DND-41 (cell line): ENCODE data around the gene CDK5.

Experiments
- ATAC-seq: fragments of 200-7000 bp; cut with Tn5 transposase; 3 replicates; pipeline ENCODE4 v1.9.1; 2021; ENCODE audit warnings: low read depth; ENCODE audit not compliant: insufficient read depth
- DNase-seq: peaks from one replicate; pipeline ENCODE4 v3.0.0-alpha.2; 2020
- H2AFZ ChIP-seq: 2 replicates; pipeline ENCODE4 v1.6.0; 2012; ENCODE audit warnings: low read depth, low read length
- H3K27ac ChIP-seq: 2 replicates; pipeline ENCODE4 v1.5.1; 2012; ENCODE audit warnings: low read length, inconsistent platforms
- H3K27me3 ChIP-seq: fragments of 200-600 bp; sonication (generic); 2 replicates; pipeline ENCODE4 v1.6.0; 2012; ENCODE audit warnings: low read length, mild to moderate bottlenecking, inconsistent platforms; ENCODE audit not compliant: insufficient read depth, poor library complexity
- H3K36me3 ChIP-seq: 2 replicates; pipeline ENCODE4 v1.5.1; 2012; ENCODE audit warnings: low read length, inconsistent platforms; ENCODE audit not compliant: insufficient read depth
- H3K4me1 ChIP-seq: 2 replicates; pipeline ENCODE4 v1.5.1; 2012; ENCODE audit warnings: mild to moderate bottlenecking, low read length; ENCODE audit not compliant: insufficient read depth
- H3K4me2 ChIP-seq: 2 replicates; pipeline ENCODE4 v1.6.0; 2012; ENCODE audit warnings: mild to moderate bottlenecking, moderate library complexity, low read length, inconsistent platforms; ENCODE audit not compliant: insufficient read depth
- H3K4me3 ChIP-seq, 2 experiments: fragments of 200-600 bp in 1 of 2; shearing (Covaris generic) in 1 of 2; 2 replicates each; pipeline ENCODE4 v1.5.1; 2012 to 2016; ENCODE audit warnings: inconsistent platforms in 2 of 2, low read length in 2 of 2, mild to moderate bottlenecking in 2 of 2, low read depth in 1 of 2, moderate library complexity in 1 of 2
- H3K79me2 ChIP-seq: 2 replicates; pipeline ENCODE4 v1.6.0; 2012; ENCODE audit warnings: low read length, inconsistent platforms; ENCODE audit not compliant: insufficient read depth
- H3K9ac ChIP-seq: 2 replicates; pipeline ENCODE4 v1.6.0; 2012; ENCODE audit warnings: low read depth, mild to moderate bottlenecking, inconsistent platforms, low read length, moderate library complexity
- H3K9me3 ChIP-seq: 2 replicates; pipeline ENCODE4 v1.5.1; 2012; ENCODE audit warnings: low read length, moderate library complexity, mild to moderate bottlenecking, inconsistent platforms; ENCODE audit not compliant: insufficient read depth, severe bottlenecking
- H4K20me1 ChIP-seq: 2 replicates; pipeline ENCODE4 v1.6.0; 2012; ENCODE audit warnings: low read length; ENCODE audit not compliant: insufficient read depth
- CTCF ChIP-seq: IDR thresholded peaks from 2 replicates; pipeline ENCODE4 v1.5.1; 2012; ENCODE audit warnings: borderline replicate concordance, low read length, moderate library complexity, mild to moderate bottlenecking; ENCODE audit not compliant: poor library complexity, severe bottlenecking; ENCODE audit errors: extremely low read depth
- EZH2 ChIP-seq: IDR thresholded peaks from 3 replicates; pipeline ENCODE4 v1.6.1; 2012; ENCODE audit warnings: borderline replicate concordance, low read depth, mild to moderate bottlenecking, moderate library complexity, low read length, inconsistent platforms; ENCODE audit not compliant: severe bottlenecking

CDK5 gene

GRCh38 chr7:151010037-151010306, 47.7 kb downstream of the CDK5 start:
- Histone ChIP-seq H3K27ac (no peak overlapping the region), H3K4me2 (no peak overlapping the region), H3K9ac (no peak overlapping the region)

GRCh38 chr7:151009327-151010036, 48.2 kb downstream of the CDK5 start:
- Histone ChIP-seq H3K4me3 (peak overlapping the region in 1 of 2 experiments; percentile 59; a peak in 2 of 4 replicates), H3K27ac (peak overlapping the region; percentile 57; the same call in 1 of the 2 replicates), H3K36me3 (no peaks in the 10 kb centered on the region), H3K9ac (peak overlapping the region; percentile 72), H4K20me1 (no peaks in the 10 kb centered on the region), H3K4me2 (peak overlapping the region; percentile 67), H3K4me1 (peaks cover 25% of the 10 kb centered on the region), H3K79me2 (no peaks in the 10 kb centered on the region), H3K9me3 (no peaks in the 10 kb centered on the region), H3K27me3 (no peaks in the 10 kb centered on the region), H2AFZ (no peak overlapping the region)
- TF ChIP-seq EZH2: no peak
- peak; percentile 16 for TF ChIP-seq CTCF
- no peak for DNase-seq
- ATAC-seq: no peak

More at GRCh38 chr7:151010037-151010306, 47.7 kb downstream of the CDK5 start:
- no peak overlapping the region for H2AFZ ChIP-seq
- ATAC-seq (no peak), DNase-seq (no peak)
- peaks cover 25% of the 10 kb centered on the region for H3K4me1 ChIP-seq
- no peaks in the 10 kb centered on the region for H3K36me3 ChIP-seq
- H3K27me3 ChIP-seq: no peaks in the 10 kb centered on the region
- no peaks in the 10 kb centered on the region for H3K9me3 ChIP-seq
- no peak overlapping the region for H3K4me3 ChIP-seq
- no peaks in the 10 kb centered on the region for H4K20me1 ChIP-seq
- TF ChIP-seq EZH2: no peak
- no peak for TF ChIP-seq CTCF
- no peaks in the 10 kb centered on the region for H3K79me2 ChIP-seq

- Histone ChIP-seq H3K4me3 (peak overlapping the region; percentile 18 to 59; a peak in 3 of 4 replicates), H4K20me1 (no peaks in the 10 kb centered on the region), H3K27me3 (no peaks in the 10 kb centered on the region), H3K27ac (peak overlapping the region; percentile 57), H3K36me3 (no peaks in the 10 kb centered on the region), H3K79me2 (no peaks in the 10 kb centered on the region), H3K4me1 (peaks cover 25% of the 10 kb centered on the region), H3K9me3 (no peaks in the 10 kb centered on the region), H3K9ac (peak overlapping the region; percentile 72), H3K4me2 (peak overlapping the region; percentile 67), H2AFZ (peak overlapping the region; percentile 64)
- ATAC-seq (peak; percentile 92), DNase-seq (peak; percentile 85)
- TF ChIP-seq EZH2 (no peak), CTCF (peak; percentile 90)
Measured at GRCh38 chr7:151008511-151009323, 49.0 kb downstream of the CDK5 start.
